ENCODE measurements around the gene BRD3OS.

Gene BRD3OS

DNA sequence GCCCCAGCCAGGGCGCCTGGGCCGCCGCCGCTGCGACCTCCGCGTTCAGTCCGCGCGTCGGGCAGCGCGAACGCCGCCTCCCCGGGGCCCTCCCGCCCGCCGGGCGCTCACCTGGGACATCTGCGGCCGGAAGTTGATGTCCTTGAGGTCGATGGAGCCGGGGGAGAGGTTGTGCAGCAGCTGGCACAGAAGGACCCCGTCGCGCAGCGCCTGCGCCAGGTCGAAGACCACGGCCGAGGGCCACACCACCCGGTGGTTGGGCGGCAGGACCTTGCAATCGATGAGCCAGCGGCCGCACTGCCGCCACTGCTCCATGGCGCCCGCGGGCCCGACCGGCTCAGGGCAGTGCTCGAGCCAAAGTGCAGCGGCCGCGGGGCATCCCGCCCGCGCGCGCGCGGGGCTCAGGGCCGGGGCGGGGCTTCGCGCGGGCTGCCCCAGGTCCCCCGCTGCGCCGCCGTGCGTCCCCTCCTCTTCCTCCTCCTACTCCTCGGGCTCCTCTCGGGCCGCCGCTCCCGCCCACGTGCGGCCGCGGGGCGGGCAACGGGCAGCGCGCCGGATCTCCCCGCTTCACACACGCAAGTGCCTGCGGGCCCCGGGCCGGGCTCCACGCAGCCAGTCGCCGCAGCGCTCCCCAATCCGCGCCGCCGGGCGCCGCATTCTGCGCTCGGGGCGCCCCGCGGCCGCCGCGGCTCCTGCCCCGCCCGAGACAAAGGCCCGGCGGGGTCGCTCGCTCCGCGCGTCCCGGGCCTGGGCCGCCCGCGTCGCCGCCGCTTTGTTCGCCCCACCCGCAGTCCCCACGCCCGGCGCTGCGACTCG lies 33.1 kb upstream of the BRD3OS start, which contains the start of gene VAV2:
Gene VAV2 (minus strand): TSS at position 361 of the 816 bp plus-strand sequence. CDS start 46 bp downstream, at position 315.
- H3K36me3 ChIP-seq (ENCODE audit: control insufficient read depth, insufficient read depth, low read length), result no peaks in the 10 kb centered on the region
- H3K27ac ChIP-seq (ENCODE audit: low read depth, low read length), result peak within 1 kb of the TSS; percentile 92
- peaks cover 6% of the 10 kb centered on the region for H3K4me1 ChIP-seq (ENCODE audit: control insufficient read depth, insufficient read depth, low read length)
- H3K4me3 ChIP-seq (ENCODE audit: low read length), result peak within 1 kb of the TSS; percentile 88
- no peaks in the 10 kb centered on the region for H3K27me3 ChIP-seq (ENCODE audit: control insufficient read depth, insufficient read depth, low read length)
- peak within 1 kb of the TSS; percentile 83 for H3K9ac ChIP-seq (ENCODE audit: low read length)

GRCh38 chr9:133992780-133993634 lies 32.3 kb upstream of the BRD3OS start:
- Histone ChIP-seq H3K4me3 (ENCODE audit: low read length) (peak overlapping the region; percentile 88), H3K4me1 (ENCODE audit: control insufficient read depth, insufficient read depth, low read length) (peaks cover 6% of the 10 kb centered on the region), H3K9ac (ENCODE audit: low read length) (peak overlapping the region; percentile 83), H3K27me3 (ENCODE audit: control insufficient read depth, insufficient read depth, low read length) (no peaks in the 10 kb centered on the region), H3K36me3 (ENCODE audit: control insufficient read depth, insufficient read depth, low read length) (no peaks in the 10 kb centered on the region), H3K27ac (ENCODE audit: low read depth, low read length) (peak overlapping the region; percentile 92)

GRCh38 chr9:133993635-133994253 lies 31.5 kb upstream of the BRD3OS start:
- peaks cover 6% of the 10 kb centered on the region for H3K4me1 ChIP-seq (ENCODE audit: control insufficient read depth, insufficient read depth, low read length)
- H3K4me3 ChIP-seq (ENCODE audit: low read length), result peak overlapping the region; percentile 88
- H3K27me3 ChIP-seq (ENCODE audit: control insufficient read depth, insufficient read depth, low read length), result no peaks in the 10 kb centered on the region
- H3K27ac ChIP-seq (ENCODE audit: low read depth, low read length), result peak overlapping the region; percentile 92
- no peaks in the 10 kb centered on the region for H3K36me3 ChIP-seq (ENCODE audit: control insufficient read depth, insufficient read depth, low read length)
- H3K9ac ChIP-seq (ENCODE audit: low read length), result peak overlapping the region; percentile 83

GRCh38 chr9:133994353-133995011 lies 30.8 kb upstream of the BRD3OS start:
- no peak overlapping the region for H3K27ac ChIP-seq (ENCODE audit: low read depth, low read length)

GRCh38 chr9:133995012-133995896 lies 30.0 kb upstream of the BRD3OS start:
- no peak overlapping the region for H3K4me3 ChIP-seq (ENCODE audit: low read length)
- no peaks in the 10 kb centered on the region for H3K36me3 ChIP-seq (ENCODE audit: control insufficient read depth, insufficient read depth, low read length)
- no peak overlapping the region for H3K9ac ChIP-seq (ENCODE audit: low read length)
- peaks cover 6% of the 10 kb centered on the region for H3K4me1 ChIP-seq (ENCODE audit: control insufficient read depth, insufficient read depth, low read length)
- no peak overlapping the region for H3K27ac ChIP-seq (ENCODE audit: low read depth, low read length)
- no peaks in the 10 kb centered on the region for H3K27me3 ChIP-seq (ENCODE audit: control insufficient read depth, insufficient read depth, low read length)

More at GRCh38 chr9:133994353-133995011, 30.8 kb upstream of the BRD3OS start:
- no peak overlapping the region for H3K4me3 ChIP-seq (ENCODE audit: low read length)
- H3K27me3 ChIP-seq (ENCODE audit: control insufficient read depth, insufficient read depth, low read length), result no peaks in the 10 kb centered on the region
- no peak overlapping the region for H3K9ac ChIP-seq (ENCODE audit: low read length)
- H3K4me1 ChIP-seq (ENCODE audit: control insufficient read depth, insufficient read depth, low read length), result peaks cover 6% of the 10 kb centered on the region
- H3K36me3 ChIP-seq (ENCODE audit: control insufficient read depth, insufficient read depth, low read length), result no peaks in the 10 kb centered on the region

DNA sequence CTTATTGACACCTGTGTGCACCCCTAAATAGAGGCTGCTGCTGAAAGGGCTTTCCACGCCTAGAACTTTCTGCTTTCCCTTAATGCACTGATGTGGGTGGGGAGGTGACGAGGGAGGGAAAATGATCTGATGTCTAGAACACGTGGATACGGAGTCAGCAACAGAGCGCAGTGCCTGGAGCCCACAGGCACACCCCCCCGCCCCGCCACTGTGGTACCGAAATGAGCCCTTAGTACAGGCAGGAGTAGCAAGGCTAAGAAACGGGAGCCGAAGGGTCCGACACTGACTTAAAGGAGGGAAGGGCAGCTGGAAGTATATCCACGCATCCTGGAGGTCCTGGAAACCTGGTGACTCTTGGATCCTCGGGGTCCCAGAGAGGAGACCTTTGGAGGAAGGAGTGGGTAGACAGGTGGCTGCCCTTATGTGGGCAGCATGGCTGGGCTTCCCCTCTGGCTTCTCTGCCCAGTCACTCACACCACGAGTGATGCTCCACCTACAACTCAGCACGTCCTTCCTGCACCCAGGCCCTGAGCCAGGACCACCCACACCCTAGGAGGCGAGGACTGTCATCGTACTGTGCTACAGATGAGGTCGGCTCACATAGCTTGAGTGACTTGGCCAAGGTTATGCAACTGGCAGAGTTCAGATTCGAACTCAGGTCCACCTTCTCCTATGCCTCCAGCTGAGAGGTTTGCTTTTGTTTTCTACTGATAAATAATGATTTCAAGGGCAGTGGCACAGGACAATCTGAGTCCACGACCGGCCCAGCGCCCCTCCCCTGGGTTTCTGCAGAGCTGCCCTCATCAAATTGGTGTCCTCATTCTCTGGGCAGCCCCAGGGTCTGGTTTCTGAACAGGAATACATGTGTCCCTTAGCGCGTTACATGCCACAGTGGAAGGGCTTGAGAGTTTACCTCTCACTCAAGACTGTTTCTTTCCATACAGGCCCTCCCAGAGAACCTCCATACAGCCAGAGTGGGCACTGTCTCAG lies 28.5 kb upstream of the BRD3OS start:
- no peaks in the 10 kb centered on the region for H3K27me3 ChIP-seq (ENCODE audit: control insufficient read depth, insufficient read depth, low read length)
- no peaks in the 10 kb centered on the region for H3K36me3 ChIP-seq (ENCODE audit: control insufficient read depth, insufficient read depth, low read length)
- H3K4me3 ChIP-seq (ENCODE audit: low read length), result no peak overlapping the region
- H3K27ac ChIP-seq (ENCODE audit: low read depth, low read length), result no peak overlapping the region
- H3K4me1 ChIP-seq (ENCODE audit: control insufficient read depth, insufficient read depth, low read length), result peaks cover 6% of the 10 kb centered on the region
- H3K9ac ChIP-seq (ENCODE audit: low read length), result no peak overlapping the region

DNA sequence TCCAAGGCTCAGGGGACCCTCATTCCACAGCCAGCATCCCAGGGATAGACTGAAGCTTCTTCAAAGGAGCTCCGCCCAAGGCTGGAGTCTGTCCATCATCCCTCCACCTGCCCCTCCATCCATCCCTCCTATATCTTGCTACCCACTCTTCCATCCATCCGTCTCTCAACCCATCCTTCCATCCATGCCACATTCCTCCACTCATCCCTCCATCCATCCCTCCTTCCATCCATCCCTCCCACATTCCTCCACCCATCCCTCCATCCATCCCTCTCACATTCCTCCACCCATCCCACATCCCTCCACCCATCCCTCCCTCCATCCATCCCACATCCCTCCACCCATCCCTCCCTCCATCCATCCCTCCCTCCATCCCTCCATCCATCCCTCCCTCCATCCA lies 27.7 kb upstream of the BRD3OS start:
- no peak overlapping the region for H3K9ac ChIP-seq (ENCODE audit: low read length)
- peaks cover 6% of the 10 kb centered on the region for H3K4me1 ChIP-seq (ENCODE audit: control insufficient read depth, insufficient read depth, low read length)
- H3K36me3 ChIP-seq (ENCODE audit: control insufficient read depth, insufficient read depth, low read length), result no peaks in the 10 kb centered on the region
- no peaks in the 10 kb centered on the region for H3K27me3 ChIP-seq (ENCODE audit: control insufficient read depth, insufficient read depth, low read length)
- H3K4me3 ChIP-seq (ENCODE audit: low read length), result no peak overlapping the region
- H3K27ac ChIP-seq (ENCODE audit: low read depth, low read length), result no peak overlapping the region

GRCh38 chr9:133998915-133999595 lies 26.2 kb upstream of the BRD3OS start:
- Histone ChIP-seq H3K4me1 (ENCODE audit: control insufficient read depth, insufficient read depth, low read length) (no peaks in the 10 kb centered on the region), H3K27me3 (ENCODE audit: control insufficient read depth, insufficient read depth, low read length) (peaks cover 3% of the 10 kb centered on the region), H3K27ac (ENCODE audit: low read depth, low read length) (no peak overlapping the region), H3K9ac (ENCODE audit: low read length) (no peak overlapping the region), H3K4me3 (ENCODE audit: low read length) (no peak overlapping the region), H3K36me3 (ENCODE audit: control insufficient read depth, insufficient read depth, low read length) (no peaks in the 10 kb centered on the region)

DNA sequence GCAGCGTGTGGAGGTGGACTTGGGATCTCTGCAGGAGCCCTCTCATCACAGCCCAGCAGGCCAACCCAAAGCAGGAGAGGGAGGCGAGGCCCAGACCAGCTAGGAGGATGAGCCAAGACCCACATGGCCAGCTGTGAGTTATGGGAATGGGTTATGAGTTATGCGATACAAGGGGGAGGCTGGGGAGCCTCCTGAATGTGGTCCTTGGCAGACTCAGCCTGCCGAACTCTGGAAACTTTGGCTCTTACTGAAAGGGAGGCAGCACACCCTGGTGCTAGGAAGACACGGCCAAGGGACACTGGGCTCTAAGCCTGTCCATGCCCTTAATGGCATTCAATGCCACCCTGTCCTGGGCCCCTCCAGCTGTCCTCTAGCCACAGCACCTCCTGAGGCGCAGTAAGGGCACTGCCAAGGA lies 25.4 kb upstream of the BRD3OS start:
- H3K4me3 ChIP-seq (ENCODE audit: low read length), result no peak overlapping the region
- no peaks in the 10 kb centered on the region for H3K4me1 ChIP-seq (ENCODE audit: control insufficient read depth, insufficient read depth, low read length)
- no peaks in the 10 kb centered on the region for H3K36me3 ChIP-seq (ENCODE audit: control insufficient read depth, insufficient read depth, low read length)
- no peak overlapping the region for H3K27ac ChIP-seq (ENCODE audit: low read depth, low read length)
- no peak overlapping the region for H3K9ac ChIP-seq (ENCODE audit: low read length)
- peaks cover 3% of the 10 kb centered on the region for H3K27me3 ChIP-seq (ENCODE audit: control insufficient read depth, insufficient read depth, low read length)

DNA sequence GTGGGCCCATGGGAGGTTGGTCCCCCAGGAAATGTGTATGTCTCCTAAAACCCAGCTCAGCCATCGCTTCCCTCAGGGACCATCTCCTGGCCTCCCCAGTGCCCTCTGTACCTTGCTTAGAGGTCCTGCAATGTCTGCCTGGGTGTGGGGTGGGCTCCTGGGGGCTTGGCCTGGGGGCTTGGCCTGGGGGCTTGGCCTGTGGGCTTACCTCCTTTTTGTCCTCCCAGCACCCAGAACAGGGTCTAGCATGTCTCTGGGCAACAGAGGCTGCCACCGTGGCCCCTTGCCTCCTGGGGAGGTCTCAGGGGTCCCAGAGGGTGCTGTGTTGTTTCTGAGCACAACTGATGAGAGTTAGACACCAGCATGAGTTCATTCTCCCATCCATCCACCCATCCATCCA lies 22.5 kb upstream of the BRD3OS start:
- Histone ChIP-seq H3K27me3 (ENCODE audit: control insufficient read depth, insufficient read depth, low read length) (peaks cover 3% of the 10 kb centered on the region), H3K36me3 (ENCODE audit: control insufficient read depth, insufficient read depth, low read length) (no peaks in the 10 kb centered on the region), H3K27ac (ENCODE audit: low read depth, low read length) (no peak overlapping the region), H3K4me3 (ENCODE audit: low read length) (no peak overlapping the region), H3K9ac (ENCODE audit: low read length) (no peak overlapping the region), H3K4me1 (ENCODE audit: control insufficient read depth, insufficient read depth, low read length) (no peaks in the 10 kb centered on the region)

Measured in rectal smooth muscle tissue (tissue), 1 donor.